Progenitor cell of endocrine pancreas (in vitro differentiated cells): Measurements from ENCODE around the gene RNH1. TPM values are rescaled to one million over a fixed set of nuclear protein-coding genes. Genes with fewer than 3 reads are reported as not detected.
A peak's percentile ranks its signal among the peaks of the same experiment; 100 is the strongest.

Experiments
- DNase-seq: peaks from one replicate; pipeline ENCODE4 v3.0.0; 2021; ENCODE audit warnings: low spot score; ENCODE audit not compliant: unreplicated experiment
- H3K27ac Mint-ChIP-seq: 2 replicates; pipeline ENCODE4 v1.8.0; 2021; ENCODE audit warnings: mild to moderate bottlenecking, moderate library complexity, mixed read lengths
- H3K27me3 Mint-ChIP-seq: 2 replicates; pipeline ENCODE4 v1.8.0; 2021; ENCODE audit warnings: mixed read lengths
- H3K36me3 Mint-ChIP-seq: 2 replicates; pipeline ENCODE4 v1.8.0; 2022; ENCODE audit warnings: mixed read lengths; ENCODE audit not compliant: insufficient read depth
- H3K4me1 Mint-ChIP-seq: 2 replicates; pipeline ENCODE4 v1.8.0; 2021; ENCODE audit warnings: low read depth, mixed read lengths
- H3K4me3 Mint-ChIP-seq: 2 replicates; pipeline ENCODE4 v1.8.0; 2021; ENCODE audit warnings: low read depth, mild to moderate bottlenecking, moderate library complexity, mixed read lengths
- H3K9me3 Mint-ChIP-seq: 2 replicates; pipeline ENCODE4 v1.8.0; 2021; ENCODE audit warnings: low read depth, mixed read lengths
- total RNA-seq: library from RNA; stranded (reverse); gene quantifications from 2 replicates; pipeline ENCODE4 v1.2.1, GENCODE V29; 2021
- TF ChIP-seq, protein P1 (sequence below): fragments of 200-600 bp; sonication (generic); IDR thresholded peaks from one replicate; pipeline ENCODE4 v1.5.0; 2021; ENCODE audit warnings: antibody characterized with exemption, mild to moderate bottlenecking; ENCODE audit not compliant: unreplicated experiment

The RNH1 gene
- total RNA-seq, 1 donor from 2014 or later: 49.4 TPM

GRCh38 chr11:515131-515530 lies 8.1 kb upstream of the RNH1 start:
- H3K4me1 Mint-ChIP-seq: peaks cover 1% of the 10 kb centered on the region
- no peak overlapping the region for H3K4me3 Mint-ChIP-seq
- H3K27ac Mint-ChIP-seq: no peak overlapping the region
- H3K27me3 Mint-ChIP-seq: no peaks in the 10 kb centered on the region
- TF ChIP-seq, protein P1, sequence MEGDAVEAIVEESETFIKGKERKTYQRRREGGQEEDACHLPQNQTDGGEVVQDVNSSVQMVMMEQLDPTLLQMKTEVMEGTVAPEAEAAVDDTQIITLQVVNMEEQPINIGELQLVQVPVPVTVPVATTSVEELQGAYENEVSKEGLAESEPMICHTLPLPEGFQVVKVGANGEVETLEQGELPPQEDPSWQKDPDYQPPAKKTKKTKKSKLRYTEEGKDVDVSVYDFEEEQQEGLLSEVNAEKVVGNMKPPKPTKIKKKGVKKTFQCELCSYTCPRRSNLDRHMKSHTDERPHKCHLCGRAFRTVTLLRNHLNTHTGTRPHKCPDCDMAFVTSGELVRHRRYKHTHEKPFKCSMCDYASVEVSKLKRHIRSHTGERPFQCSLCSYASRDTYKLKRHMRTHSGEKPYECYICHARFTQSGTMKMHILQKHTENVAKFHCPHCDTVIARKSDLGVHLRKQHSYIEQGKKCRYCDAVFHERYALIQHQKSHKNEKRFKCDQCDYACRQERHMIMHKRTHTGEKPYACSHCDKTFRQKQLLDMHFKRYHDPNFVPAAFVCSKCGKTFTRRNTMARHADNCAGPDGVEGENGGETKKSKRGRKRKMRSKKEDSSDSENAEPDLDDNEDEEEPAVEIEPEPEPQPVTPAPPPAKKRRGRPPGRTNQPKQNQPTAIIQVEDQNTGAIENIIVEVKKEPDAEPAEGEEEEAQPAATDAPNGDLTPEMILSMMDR: no peak
- H3K9me3 Mint-ChIP-seq: peaks cover 6% of the 10 kb centered on the region
- peaks cover 23% of the 10 kb centered on the region for H3K36me3 Mint-ChIP-seq
- DNase-seq: no peak

- no peak overlapping the region for H3K27ac Mint-ChIP-seq
- no peak for DNase-seq
- TF ChIP-seq, protein P1: no peak
- H3K9me3 Mint-ChIP-seq: peaks cover 6% of the 10 kb centered on the region
- H3K27me3 Mint-ChIP-seq: no peaks in the 10 kb centered on the region
- no peak overlapping the region for H3K4me3 Mint-ChIP-seq
- H3K36me3 Mint-ChIP-seq: peaks cover 26% of the 10 kb centered on the region
- peaks cover 1% of the 10 kb centered on the region for H3K4me1 Mint-ChIP-seq
Observed at GRCh38 chr11:514606-515005, 7.6 kb upstream of the RNH1 start.

GRCh38 chr11:512761-513595 lies 5.9 kb upstream of the RNH1 start:
- Mint-ChIP-seq H3K36me3 (peaks cover 24% of the 10 kb centered on the region), H3K4me1 (peaks cover 1% of the 10 kb centered on the region), H3K9me3 (peaks cover 6% of the 10 kb centered on the region), H3K4me3 (no peak overlapping the region), H3K27me3 (no peaks in the 10 kb centered on the region), H3K27ac (peak overlapping the region; percentile 49)
- TF ChIP-seq, protein P1: no peak
- DNase-seq: no peak

- H3K4me3 Mint-ChIP-seq: no peak overlapping the region
- H3K27me3 Mint-ChIP-seq: no peaks in the 10 kb centered on the region
- H3K9me3 Mint-ChIP-seq: no peaks in the 10 kb centered on the region
- H3K4me1 Mint-ChIP-seq: peaks cover 4% of the 10 kb centered on the region
- TF ChIP-seq, protein P1: no peak
- no peak for DNase-seq
- H3K36me3 Mint-ChIP-seq: peaks cover 9% of the 10 kb centered on the region
- H3K27ac Mint-ChIP-seq: no peak overlapping the region
Observed at GRCh38 chr11:508956-509355, 1.9 kb upstream of the RNH1 start.

- peak overlapping the region; percentile 73 for H3K27ac Mint-ChIP-seq
- no peaks in the 10 kb centered on the region for H3K9me3 Mint-ChIP-seq
- TF ChIP-seq, protein P1: no peak
- H3K36me3 Mint-ChIP-seq: peaks cover 6% of the 10 kb centered on the region
- no peaks in the 10 kb centered on the region for H3K27me3 Mint-ChIP-seq
- H3K4me3 Mint-ChIP-seq: peak overlapping the region; percentile 96
- peaks cover 4% of the 10 kb centered on the region for H3K4me1 Mint-ChIP-seq
- no peak for DNase-seq
Observed at GRCh38 chr11:507727-508515, 879 bp upstream of the RNH1 start.
